ENCODE data around the gene CTNNBL1. TPM values are rescaled to one million over a fixed set of nuclear protein-coding genes. Genes with fewer than 3 reads are reported as not detected.
"Not testable (repeated sequence)": the region's sequence is repeated elsewhere in the genome, so short reads cannot be mapped to it uniquely, and the experiment has no call there.

CTNNBL1 gene
- total RNA-seq, 1 donor from 2014 or later: 23.4 TPM

DNA sequence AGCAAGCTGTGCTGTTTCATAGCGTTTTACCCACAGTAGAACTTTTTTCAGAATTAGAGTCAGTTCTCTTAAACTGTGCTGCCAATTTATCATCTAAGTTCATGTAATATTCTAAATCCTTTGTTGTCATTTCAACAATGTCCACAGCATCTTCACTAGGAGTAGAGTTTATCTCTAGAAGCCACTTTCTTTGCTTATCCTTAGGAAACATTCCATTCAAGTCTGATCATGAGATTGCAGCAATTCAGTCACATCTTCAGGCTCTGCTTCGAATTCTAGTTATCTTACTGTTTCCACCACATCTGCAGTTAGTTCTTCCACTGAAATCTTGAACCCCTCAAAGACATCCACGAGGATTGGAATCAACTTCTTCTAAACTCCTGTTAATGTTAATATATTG, 12.5 kb downstream of the CTNNBL1 start:
- DNase-seq (ENCODE audit: low read depth in 2 of 2): no peak

DNA sequence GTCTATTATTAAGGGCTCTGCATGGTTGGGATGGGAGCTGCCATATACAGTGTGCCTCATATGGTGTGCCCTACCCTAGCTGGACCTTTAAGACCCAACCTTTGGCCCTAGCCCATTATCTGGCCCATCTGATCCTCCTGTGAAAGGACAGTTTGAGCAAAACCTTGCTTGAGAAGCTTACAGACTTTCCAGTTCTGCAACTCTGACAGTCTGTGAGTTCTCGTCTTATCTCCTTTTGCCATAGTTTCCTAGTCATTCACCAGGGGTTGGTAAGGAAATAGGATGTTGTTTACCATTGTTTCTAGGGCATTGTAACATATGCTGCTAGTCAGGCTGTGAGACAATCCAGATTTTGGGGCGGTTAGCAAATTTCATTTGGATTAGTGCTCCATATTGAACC, 17.2 kb downstream of the CTNNBL1 start:
- DNase-seq (ENCODE audit: low read depth in 2 of 2): peak; percentile 66 to 69

DNA sequence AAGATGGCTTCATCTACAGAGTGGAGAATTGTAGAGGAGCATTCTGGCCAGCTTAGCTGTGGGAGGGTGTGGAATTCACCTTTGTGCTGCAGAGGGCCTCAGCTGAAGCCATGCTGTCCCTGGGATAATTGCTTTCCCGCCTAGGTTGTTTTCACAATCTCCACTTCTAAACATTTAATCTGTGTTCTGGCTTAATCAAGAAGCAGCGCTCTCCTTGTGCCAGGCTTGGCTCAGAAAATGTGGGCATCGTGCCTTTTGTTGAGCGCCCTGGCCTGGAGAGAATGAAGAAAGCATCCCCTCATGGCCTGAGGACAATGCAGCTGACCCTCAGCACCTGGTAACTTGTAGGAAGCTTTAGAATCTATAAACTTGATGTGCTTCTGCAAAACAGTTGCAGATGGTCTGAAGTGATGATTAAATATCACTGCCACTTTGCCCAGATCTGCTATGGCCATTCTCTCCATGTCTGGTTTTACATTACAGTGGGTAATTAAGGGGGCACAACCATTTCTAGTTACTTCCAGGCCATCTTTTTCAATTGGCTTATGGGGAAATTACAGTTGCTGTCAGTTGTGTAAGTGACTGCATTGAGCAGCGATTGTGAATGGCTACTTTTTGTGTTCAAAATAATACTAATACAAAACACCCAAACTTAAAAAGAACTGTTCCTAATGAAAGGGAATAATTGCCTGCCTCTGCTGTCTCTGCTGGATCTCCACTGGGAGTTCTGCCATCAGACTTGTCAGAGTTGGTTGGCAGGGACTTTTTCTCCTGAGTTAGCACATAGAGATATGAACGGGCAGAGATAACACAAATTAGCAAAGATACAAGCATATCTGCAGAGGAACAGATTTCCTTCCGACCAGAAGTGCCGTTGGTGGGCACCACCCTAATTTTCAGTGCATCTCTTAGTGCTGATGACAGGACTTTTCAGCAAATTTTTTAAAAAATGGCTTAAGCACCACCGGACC, 18.4 kb downstream of the CTNNBL1 start:
- peak in 1 of 2 donors; percentile 21 for DNase-seq (ENCODE audit: low read depth in 2 of 2)

DNA sequence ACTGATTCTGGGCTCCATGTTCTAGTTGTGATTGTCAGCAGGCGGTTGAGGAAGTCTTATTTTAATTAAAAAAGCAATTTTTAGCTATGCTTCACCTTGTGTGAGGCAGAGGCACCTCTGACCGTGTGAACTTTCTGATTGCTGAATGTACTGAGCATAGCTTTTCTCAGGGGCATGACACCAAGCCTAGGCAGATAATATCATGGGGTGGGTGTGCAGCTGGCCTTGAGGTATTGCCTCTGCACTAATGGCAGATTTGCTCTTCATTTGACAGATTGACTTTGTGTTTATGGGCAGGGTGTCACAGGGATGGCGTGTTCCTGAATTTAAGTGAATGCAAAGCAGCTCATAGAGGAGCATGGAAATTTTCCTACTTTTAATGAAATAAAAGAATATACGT, 19.6 kb downstream of the CTNNBL1 start:
- no peak for DNase-seq (ENCODE audit: low read depth in 2 of 2)

DNA sequence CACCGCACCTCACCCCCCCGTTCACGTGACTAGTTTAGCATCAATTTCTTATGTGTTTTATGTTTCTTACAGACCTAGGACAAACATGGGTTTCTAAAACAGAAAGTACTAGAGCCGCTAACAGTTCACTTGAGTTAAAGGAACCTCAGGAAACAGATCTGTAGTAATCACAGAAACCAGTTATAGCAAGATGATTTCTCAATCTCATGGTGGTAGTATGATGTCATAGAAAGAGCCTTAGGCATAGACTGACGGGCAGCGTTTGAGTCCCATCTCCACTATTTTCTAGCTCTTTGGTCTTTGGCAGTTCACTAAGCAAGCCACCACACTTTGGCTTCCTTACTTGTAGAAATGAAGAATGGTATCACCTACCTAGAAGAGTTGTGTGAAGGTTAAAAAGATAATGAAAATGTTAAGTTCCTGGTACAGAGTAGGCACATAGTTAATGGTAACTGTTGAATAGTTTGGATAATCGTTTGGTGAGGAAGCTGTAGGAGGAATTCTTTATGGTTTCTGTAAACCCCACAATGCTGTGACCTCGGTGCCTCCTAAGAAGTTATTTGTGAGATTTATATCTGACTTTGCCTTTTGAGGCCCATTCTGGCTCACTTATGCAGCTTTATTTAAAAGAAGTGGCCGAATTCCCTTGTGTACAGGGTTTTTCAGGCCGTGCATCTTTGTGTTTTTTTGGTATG, 21.3 kb downstream of the CTNNBL1 start:
- DNase-seq (ENCODE audit: low read depth in 2 of 2): no peak

DNA sequence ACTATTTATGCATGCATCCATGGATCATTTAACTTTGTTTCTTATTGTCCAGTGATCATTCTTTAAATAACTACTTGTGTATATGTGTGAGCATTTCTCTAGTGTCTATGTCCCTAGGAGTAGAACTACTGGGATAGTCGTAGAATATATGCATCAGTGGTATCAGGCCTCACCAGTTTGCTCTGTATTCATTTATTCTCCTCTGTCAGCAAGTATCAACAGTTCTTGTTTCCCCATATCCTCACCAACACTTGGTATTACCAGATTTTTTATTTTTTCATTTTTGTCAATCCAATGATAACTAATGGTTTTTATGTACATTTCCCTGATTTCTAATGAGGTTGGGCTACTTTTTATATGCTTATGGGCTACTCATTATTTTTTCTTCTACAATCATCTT, 27.9 kb downstream of the CTNNBL1 start:
- DNase-seq (ENCODE audit: low read depth in 2 of 2): no peak

DNA sequence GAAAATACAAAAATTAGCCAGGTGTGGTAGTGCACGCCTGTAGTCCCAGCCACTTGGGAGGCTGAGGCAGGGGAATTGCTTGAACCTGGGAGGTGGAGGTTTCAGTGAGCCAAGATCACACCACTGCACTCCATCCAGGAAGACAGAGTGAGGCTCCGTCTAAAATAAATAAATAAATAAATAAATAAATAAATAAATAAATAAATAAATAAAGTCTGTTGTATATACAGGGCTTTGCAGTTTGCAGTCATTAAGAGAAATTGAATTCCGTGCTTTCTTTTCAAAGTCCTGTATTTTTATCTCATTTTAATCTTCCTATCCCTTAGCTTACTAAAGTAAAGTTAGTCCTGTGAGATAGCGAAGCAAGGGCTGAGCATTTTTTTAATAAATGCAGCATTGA, 28.5 kb downstream of the CTNNBL1 start:
- DNase-seq (ENCODE audit: low read depth in 2 of 2): not testable (repeated sequence)

DNA sequence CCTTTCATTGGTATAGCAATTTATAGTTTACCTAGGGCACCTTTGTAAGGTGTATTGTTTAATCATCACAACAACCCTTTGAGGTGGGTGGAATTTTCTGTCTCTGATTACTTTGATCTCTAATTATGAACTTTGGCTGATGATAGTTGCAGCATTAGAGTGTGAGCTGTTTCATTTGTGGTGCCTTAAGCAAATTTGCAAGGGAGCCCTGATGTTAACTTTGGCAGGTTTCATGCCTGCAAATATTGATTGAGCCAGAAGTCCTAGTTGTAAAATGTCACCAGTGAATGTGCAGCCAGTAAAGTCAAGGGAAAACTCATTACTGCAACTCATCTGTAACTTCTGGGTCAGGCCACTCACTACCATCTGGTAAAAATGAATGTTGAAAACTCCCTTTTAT, 29.8 kb downstream of the CTNNBL1 start:
- DNase-seq (ENCODE audit: low read depth in 2 of 2): no peak

DNA sequence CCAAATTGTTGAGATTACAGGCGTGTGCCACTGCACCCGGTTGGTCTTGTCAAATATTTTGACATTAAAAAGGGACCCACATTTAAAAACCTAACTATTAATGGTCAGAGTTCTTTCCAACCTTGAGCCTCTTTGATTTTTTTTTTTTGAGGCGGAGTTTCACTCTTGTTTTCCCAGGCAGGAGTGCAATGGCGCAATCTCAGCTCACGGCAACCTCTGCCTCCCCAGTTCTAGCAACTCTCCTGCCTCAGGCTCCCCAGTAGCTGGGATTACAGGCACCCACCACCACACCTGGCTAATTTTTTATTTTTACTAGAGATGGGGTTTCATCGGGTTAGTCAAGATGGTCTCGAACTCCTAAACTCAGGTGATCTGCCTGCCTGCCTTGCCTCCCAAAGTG, 31.3 kb downstream of the CTNNBL1 start:
- no peak for DNase-seq (ENCODE audit: low read depth in 2 of 2)

DNA sequence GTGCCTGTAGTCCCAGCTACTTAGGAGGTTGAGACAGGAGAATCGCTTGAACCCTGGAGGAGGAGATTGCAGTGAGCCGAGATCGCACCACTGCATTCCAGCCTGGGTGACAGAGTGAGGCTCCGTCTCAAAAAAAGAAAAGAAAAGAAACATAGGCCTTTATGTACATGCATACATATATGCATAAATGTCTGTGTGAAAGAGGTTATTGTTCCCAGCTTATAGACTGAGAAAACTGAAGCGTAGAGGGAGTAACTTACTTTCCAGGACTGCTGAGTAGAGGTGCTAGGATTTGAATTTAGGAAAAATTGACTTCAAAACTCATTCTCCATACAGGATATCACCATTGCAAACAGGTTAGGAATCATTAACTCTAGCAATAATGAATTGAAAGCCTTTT, 32.0 kb downstream of the CTNNBL1 start:
- no peak for DNase-seq (ENCODE audit: low read depth in 2 of 2)

DNA sequence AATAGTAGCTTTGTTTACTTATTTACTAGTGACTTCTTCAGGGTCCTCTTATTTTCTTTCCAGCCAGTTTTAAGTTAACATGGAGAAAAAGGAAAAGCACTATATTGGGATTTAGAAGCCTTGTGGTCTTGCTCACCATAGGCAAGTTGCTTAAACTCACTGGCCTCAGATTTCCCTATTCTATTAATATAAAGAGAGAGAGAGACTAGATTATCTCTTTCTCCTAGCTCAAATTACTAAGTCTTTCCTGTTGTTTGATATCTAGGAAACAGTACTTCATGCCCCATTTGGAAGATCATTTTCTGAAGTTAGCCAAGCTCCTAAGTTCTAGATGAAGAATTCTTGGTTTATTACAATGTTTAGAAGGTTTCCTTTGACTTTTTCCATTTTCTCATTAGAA, 32.5 kb downstream of the CTNNBL1 start:
- DNase-seq (ENCODE audit: low read depth in 2 of 2): peak in 1 of 2 donors; percentile 5

DNA sequence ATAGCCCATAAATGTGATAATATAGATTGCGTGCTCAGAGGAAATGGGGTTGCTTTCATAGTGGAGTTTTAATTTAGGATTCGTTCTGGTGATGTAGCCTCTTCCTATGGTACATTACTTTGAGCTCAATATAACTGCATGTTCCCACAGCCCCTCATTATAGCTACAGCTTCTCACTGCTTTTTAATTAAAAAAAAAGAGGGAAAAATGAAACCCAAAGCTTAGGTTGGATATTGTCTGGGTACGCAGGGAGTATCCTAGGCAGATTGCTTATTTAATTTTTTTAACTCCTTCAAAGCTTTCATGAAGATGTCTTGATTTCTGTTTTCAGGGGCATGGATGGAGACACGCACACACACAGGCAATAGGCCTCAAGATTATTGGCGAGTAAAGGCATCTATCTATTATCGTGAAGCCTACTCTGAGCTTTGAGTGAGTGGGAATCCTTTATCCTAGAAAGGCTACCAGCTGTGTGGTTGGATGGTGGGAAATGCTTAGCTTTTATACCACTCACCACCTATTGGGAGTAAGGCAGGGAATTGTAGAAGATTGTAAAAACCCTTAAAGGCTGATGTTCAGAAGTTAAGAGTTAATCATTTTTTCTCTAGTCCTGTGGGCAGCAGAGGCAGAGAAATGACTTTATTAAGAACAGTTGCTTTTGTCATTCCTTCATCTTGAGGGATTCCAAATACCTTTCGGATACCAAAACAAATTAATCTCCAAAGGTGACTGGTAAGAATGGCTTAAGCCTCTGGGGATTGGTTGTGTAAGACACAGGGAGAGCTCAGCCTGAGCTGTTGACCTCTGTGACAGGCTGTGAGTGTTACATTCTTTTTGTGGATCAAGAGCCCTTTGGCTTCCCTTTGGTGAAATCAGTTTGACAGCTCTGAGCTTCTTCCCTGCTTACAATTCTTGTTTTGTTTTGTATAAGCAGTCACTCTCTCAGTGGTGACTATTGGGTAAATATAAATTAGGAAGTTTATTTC, 33.4 kb downstream of the CTNNBL1 start:
- no peak for DNase-seq (ENCODE audit: low read depth in 2 of 2)

DNA sequence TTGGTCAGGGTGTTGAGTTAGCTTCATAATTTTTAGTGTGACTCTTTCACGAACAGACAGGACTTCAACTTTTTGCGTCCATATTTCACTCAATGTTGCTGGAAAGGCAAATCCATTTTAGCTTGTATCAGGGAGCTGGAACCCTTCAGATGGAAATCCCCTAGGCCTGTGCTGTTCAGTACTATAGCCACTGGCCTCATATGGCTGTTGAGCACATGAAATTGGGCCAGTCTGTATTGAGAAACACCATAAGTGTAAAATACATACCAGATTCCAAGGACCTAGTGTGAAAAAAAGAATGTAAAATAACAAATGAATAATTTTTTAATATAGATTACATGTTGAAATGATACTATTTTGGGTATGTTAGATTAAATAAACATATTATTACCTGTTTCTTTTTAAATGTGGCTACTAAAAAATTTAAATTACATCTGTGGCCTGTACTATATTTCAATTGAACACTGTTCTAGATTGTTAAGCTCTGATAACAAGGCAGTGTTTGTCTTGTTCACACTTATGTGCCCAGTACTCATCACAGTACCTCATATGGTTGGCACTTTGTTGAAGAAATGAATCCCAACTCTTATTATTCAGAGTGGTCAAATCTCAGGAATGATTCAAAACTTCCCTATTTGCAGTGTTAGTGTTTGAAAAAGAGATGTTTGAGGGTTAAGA, 34.3 kb downstream of the CTNNBL1 start:
- DNase-seq (ENCODE audit: low read depth in 2 of 2): no peak

DNA sequence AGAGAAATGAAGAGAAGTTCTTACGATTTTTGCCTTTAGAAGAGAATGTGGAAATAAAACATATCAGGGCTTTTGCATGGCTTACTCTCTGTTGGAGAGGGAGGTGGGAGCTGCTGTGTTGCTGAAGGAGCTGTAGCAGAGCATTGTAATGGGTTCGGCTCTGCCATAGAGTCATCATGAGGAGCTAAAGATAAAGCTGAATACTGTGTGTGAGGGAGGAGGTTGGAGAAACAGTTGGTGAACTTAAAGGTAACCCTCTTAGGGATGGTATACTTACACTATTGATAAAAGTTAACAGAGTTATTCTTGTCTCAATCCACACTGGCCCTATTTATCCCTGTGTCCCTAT, 34.8 kb downstream of the CTNNBL1 start:
- DNase-seq (ENCODE audit: low read depth in 2 of 2): no peak

DNA sequence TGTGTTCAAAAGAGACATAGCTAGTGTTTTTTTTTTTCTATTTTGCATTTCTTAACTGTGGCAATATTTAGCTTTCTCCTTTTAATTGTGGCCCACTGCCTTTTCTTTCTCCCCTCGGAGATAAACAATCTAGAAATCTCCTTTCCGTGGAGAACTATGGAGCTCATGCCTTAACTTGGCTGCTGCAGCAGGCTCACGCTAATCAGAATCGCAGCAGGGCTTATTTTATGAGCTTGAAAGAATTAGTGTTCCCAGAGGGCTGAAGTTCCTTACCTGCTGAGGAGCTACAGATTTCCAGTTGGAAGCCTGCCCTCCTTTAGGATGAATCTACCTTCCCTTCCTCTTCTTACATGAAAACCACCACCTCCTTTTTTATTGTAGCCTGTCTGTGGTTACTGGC, 35.6 kb downstream of the CTNNBL1 start:
- DNase-seq (ENCODE audit: low read depth in 2 of 2): no peak

DNA sequence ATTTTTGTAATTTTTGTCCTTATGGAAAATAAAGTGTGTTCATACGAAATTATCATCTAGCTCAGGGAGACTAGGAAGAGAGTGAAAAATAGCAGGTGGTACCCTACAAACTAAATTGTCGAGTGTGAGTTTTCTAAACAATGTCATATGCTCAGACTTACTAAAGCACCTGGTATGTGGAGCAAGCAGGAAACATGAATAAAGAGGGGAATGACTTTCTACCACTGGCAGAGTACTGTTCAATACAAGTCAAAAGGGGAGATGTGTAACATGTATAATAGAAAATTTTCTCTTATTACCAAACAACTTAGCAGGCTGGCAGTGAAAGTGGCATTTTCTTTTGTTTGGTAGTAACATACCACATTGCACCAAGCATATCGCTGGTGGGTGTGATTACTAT, 36.1 kb downstream of the CTNNBL1 start:
- peak; percentile 14 to 34 for DNase-seq (ENCODE audit: low read depth in 2 of 2)

DNA sequence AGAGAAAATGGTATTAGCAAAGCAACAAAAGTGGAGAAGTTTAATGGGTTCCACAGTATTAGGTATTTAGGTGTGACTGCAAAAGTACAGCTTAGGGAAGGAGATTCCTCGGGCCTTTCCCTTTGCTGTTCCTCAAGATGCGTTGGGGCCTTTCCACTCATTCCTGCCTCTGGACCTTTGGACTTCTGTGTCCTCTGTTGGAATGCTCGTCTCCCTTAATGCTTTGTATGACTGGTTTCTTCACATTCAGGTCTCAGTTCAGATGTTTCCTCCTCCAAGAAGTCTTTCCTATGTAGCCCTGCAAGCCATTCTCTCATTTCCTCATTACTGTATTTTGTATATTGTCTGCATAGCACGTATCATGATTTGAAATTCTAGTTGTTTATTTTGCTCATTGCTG, 39.6 kb downstream of the CTNNBL1 start:
- peak in 1 of 2 donors; percentile 81 for DNase-seq (ENCODE audit: low read depth in 2 of 2)

DNA sequence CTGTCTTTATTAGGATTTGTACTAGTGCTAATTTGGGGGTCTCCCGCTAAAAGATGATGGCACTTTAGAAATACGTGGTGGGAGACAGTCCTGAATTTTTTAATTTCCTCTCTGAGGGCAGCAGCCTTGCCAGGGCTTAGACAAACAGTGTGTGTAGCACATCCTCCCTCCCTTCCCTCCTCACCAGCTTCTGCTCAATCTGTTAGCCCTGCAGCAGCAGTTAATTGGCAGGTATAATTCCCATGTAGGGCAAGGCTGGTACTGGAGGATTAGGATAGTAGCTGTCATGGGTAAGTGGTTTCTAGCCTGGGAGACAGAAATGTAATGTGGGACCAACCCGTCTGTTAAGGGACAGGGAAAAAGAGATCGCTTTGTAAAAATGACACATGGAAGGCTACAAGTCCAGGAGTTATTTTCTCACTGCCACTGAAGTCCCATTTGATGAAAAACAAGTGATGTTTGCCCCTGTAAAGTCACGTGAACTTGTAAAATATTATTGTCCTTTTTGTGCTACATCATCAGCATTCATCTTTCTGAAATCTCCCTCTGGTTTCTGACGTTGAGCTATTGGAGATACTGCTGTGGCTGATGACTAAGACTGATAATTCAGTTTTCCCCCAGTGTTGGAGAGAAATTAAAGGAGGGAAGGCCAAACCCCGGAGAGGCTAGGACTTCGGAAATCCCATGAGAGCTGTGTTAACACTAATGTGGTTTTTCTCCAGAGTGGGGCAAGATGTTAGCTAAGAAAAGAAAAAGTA, 40.6 kb downstream of the CTNNBL1 start:
- DNase-seq (ENCODE audit: low read depth in 2 of 2): no peak

DNA sequence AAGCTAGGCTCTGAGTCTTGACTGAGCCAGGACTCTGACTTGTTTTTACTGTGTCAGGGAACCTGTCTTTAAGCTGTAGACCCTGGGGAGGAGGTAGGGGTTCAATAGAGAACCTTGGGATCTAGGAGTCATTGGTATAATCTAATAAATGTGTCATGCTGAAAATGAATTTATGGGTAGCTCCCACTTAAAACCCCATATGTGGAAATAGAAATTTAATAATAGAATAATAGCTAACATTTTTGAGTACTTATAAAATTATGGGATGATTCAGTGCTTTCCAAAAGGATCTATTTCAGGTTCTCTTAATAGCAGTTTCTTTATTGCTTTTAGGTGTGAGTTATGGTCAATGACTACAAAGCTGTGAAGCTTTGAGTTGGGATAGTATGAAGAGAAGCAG, 41.7 kb downstream of the CTNNBL1 start:
- no peak for DNase-seq (ENCODE audit: low read depth in 2 of 2)

DNA sequence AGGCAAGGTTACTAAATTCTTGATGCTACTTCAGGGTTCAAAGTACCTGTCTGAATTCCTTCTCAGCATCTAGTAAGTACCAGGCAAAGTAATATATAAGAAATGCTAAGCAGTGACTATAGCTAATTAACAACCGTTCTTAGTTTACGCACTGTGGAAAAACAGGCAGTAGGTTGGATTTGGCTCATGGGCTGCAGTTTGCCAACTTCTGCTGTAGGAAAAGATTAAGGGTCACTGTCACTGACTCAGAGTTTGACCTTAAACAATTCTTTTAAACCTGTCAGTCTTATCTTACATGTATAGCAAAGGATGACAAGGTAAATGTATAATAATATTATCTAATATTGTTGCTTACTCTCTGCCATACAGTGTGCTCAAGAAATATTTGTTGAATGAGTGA, 42.3 kb downstream of the CTNNBL1 start:
- no peak for DNase-seq (ENCODE audit: low read depth in 2 of 2)

All from lung microvascular endothelial cell (primary cell).